NT2/D1 (cell line): ENCODE measurements around the gene LAMC1.

Source experiments
- DNase-seq: peaks from one replicate; pipeline ENCODE4 v3.0.0-alpha.2; 2011; ENCODE audit warnings: low read depth, low spot score
- H3K27me3 ChIP-seq: 2 replicates; pipeline ENCODE4 v1.6.0; 2011; ENCODE audit warnings: mild to moderate bottlenecking; ENCODE audit not compliant: insufficient read length, insufficient read depth
- H3K36me3 ChIP-seq: 2 replicates; pipeline ENCODE4 v1.6.1; 2011; ENCODE audit warnings: mild to moderate bottlenecking, low read length, mixed read lengths; ENCODE audit not compliant: insufficient read depth, insufficient read length
- H3K4me1 ChIP-seq: 2 replicates; pipeline ENCODE4 v1.5.1; 2011; ENCODE audit not compliant: insufficient read depth, insufficient read length
- H3K4me3 ChIP-seq: 2 replicates; pipeline ENCODE4 v1.5.1; 2011; ENCODE audit warnings: low read depth; ENCODE audit not compliant: insufficient read length
- H3K9ac ChIP-seq: 2 replicates; pipeline ENCODE4 v1.6.0; 2011; ENCODE audit warnings: low read depth; ENCODE audit not compliant: insufficient read length
- H3K9me3 ChIP-seq: 2 replicates; pipeline ENCODE4 v1.5.1; 2011; ENCODE audit warnings: mild to moderate bottlenecking, low read length; ENCODE audit not compliant: insufficient read depth
- SUZ12 ChIP-seq: IDR thresholded peaks from 2 replicates; pipeline ENCODE4 v1.6.1; 2011; ENCODE audit not compliant: insufficient read length, insufficient read depth; ENCODE audit errors: extremely low read depth
- YY1 ChIP-seq: IDR thresholded peaks from 2 replicates; pipeline ENCODE4 v1.6.1; 2011; ENCODE audit not compliant: insufficient read length, insufficient read depth
- ZNF274 ChIP-seq: IDR thresholded peaks from 2 replicates; pipeline ENCODE4 v1.6.1; 2011; ENCODE audit warnings: mild to moderate bottlenecking, low read depth, low read length

LAMC1 gene

GRCh38 chr1:183093786-183094298, 70.6 kb downstream of the LAMC1 start:
- no peak overlapping the region for H3K4me3 ChIP-seq
- H3K4me1 ChIP-seq, result no peaks in the 10 kb centered on the region
- H3K9me3 ChIP-seq, result no peaks in the 10 kb centered on the region
- peaks cover 8% of the 10 kb centered on the region for H3K36me3 ChIP-seq
- no peaks in the 10 kb centered on the region for H3K27me3 ChIP-seq
- H3K9ac ChIP-seq, result no peak overlapping the region
- DNase-seq, result peak; percentile 44
- no peak for TF ChIP-seq ZNF274
- no peak for TF ChIP-seq SUZ12
- no peak for TF ChIP-seq YY1

DNA sequence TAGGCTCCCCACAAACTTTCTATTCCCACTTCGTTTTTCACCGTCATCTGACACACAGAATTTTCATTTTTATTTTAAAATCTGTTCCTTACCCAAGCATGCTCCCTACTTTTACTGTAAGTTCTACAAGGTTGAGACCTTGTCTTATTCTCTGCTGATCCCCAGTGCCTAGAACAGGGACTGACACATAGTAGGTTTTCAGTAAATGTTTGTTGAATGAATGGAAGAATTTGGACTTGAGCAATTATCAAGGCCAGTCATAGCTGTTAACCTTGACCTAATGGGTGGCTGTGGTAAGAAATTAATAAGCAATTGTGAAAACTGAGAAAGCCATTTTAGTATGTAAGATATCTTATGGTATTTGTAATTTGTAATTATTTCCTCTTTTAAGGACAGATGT, 71.1 kb downstream of the LAMC1 start:
- H3K4me1 ChIP-seq, result no peaks in the 10 kb centered on the region
- no peaks in the 10 kb centered on the region for H3K9me3 ChIP-seq
- H3K36me3 ChIP-seq, result peaks cover 11% of the 10 kb centered on the region
- DNase-seq, result no peak
- no peaks in the 10 kb centered on the region for H3K27me3 ChIP-seq
- H3K4me3 ChIP-seq, result no peak overlapping the region
- TF ChIP-seq SUZ12 (no peak), YY1 (no peak), ZNF274 (no peak)
- no peak overlapping the region for H3K9ac ChIP-seq

DNA sequence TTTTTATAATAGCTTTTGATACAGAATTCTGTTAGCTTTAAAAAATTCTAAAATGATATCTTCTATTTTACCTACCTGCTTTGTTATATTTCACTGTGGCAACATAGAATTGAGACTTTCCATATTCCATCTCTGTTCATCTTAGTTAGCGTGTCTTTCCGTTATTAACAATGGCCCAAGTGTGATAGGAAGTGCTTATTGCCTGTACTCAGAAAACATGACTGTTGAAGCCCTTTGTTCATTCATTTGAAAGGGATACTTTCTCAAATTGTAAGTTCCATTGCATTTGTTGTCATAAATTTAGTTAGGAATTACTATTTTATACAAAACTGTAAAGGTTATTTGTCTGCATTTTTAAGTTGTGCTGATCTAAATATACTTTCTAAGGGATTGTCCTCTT, 73.1 kb downstream of the LAMC1 start:
- Histone ChIP-seq H3K9me3 (no peaks in the 10 kb centered on the region), H3K36me3 (peaks cover 24% of the 10 kb centered on the region), H3K4me3 (no peak overlapping the region), H3K9ac (no peak overlapping the region), H3K4me1 (no peaks in the 10 kb centered on the region), H3K27me3 (no peaks in the 10 kb centered on the region)
- no peak for DNase-seq
- TF ChIP-seq SUZ12 (no peak), YY1 (no peak), ZNF274 (no peak)

- TF ChIP-seq ZNF274 (no peak), YY1 (no peak), SUZ12 (no peak)
- H3K4me1 ChIP-seq, result no peaks in the 10 kb centered on the region
- no peak overlapping the region for H3K4me3 ChIP-seq
- no peaks in the 10 kb centered on the region for H3K27me3 ChIP-seq
- peaks cover 23% of the 10 kb centered on the region for H3K36me3 ChIP-seq
- H3K9me3 ChIP-seq, result no peaks in the 10 kb centered on the region
- H3K9ac ChIP-seq, result no peak overlapping the region
- no peak for DNase-seq
Measured at GRCh38 chr1:183096894-183097293, 73.7 kb downstream of the LAMC1 start.

DNA sequence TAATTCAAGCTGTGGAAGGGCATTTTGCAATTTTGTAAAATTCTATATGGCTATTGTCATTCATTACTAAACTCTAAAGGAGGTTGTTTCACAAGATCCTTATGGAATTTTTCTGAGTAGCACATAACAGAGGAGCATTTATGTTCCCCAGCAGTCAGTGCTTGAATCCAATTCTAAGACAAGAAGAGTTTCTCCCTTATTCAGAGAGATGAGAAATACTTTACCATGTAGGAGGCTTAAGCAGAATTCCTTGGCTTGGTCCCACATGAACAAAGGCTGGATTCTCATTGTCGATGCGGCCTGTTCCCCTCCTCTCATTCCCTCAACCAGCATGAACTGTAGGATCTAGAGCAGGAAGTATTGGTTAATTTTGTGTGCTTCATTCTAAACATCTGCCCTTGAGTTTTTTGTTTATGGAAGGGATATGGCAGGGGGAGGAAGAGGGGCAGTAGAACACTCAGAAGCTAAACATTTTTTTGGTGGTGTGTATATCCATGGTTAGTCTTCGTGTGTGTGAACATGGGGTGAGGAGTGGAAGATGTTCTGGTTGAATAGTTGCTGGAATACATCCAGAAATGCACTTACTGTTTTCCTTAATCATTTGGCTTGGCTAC, 74.3 kb downstream of the LAMC1 start:
- TF ChIP-seq YY1 (no peak), SUZ12 (no peak), ZNF274 (no peak)
- Histone ChIP-seq H3K4me3 (no peak overlapping the region), H3K27me3 (no peaks in the 10 kb centered on the region), H3K9me3 (no peaks in the 10 kb centered on the region), H3K9ac (no peak overlapping the region), H3K4me1 (no peaks in the 10 kb centered on the region), H3K36me3 (peaks cover 18% of the 10 kb centered on the region)
- DNase-seq, result peak; percentile 18

DNA sequence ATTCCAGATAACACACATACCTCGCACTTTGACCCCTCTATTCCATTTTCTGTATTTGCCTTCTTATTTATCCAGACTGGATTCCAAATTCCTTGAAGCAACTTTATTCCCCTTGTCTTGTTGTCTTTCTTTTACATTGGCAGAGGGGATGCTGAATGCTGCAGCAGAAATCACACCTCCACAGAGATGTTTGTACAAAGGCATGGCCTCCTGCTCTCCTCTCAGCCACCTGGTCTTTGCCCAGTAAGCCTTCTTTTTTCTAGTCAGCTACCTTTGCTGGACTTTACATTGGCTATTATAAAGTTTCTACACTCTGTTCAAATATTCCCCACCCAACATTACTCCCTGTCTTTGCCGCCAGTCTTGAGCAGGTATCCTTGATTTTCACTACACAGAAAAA, 75.1 kb downstream of the LAMC1 start:
- Histone ChIP-seq H3K9ac (no peak overlapping the region), H3K4me3 (no peak overlapping the region), H3K27me3 (no peaks in the 10 kb centered on the region), H3K36me3 (peaks cover 23% of the 10 kb centered on the region), H3K4me1 (no peaks in the 10 kb centered on the region), H3K9me3 (no peaks in the 10 kb centered on the region)
- TF ChIP-seq SUZ12 (no peak), ZNF274 (no peak), YY1 (no peak)
- DNase-seq, result no peak

DNA sequence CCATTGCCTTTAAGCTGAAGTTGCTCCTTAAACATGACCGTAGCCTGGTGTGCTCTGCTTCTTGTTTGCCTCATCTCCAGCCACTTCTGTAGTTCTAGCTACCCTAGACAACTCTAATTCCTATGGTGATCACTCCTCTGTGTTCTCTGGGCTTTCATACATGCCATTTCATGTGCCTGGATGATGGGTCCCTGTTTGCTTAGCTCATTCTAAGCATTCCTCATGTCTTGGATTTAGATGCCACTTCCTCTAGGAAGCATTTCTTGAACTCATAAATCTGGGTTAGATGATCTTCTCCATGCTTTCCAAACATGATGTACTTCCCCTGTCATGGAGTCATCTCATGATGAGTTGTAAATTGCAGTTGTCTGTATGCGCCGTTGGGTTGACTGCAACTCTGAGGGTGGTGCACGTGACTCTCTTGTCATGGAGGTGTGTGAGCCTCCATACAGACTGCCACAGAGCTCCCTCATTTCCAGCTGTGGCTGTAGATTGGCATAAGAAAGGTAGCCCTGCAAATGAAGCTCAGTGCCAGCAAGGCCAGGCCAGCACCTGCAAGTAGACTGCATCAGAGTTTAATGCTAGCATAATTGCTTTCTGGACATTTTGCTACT, 77.2 kb downstream of the LAMC1 start:
- Histone ChIP-seq H3K36me3 (peaks cover 41% of the 10 kb centered on the region), H3K9me3 (no peaks in the 10 kb centered on the region), H3K4me3 (no peak overlapping the region), H3K27me3 (no peaks in the 10 kb centered on the region), H3K4me1 (no peaks in the 10 kb centered on the region), H3K9ac (no peak overlapping the region)
- no peak for TF ChIP-seq ZNF274
- no peak for TF ChIP-seq SUZ12
- TF ChIP-seq YY1, result no peak
- no peak for DNase-seq
